ENCODE measurements around the gene FOXO1.

- no peak for TF ChIP-seq EZH2 (IDR thresholded peaks at IDR 0.05; ENCODE audit: low read length, missing control alignments)
- TF ChIP-seq CTCF (conservative IDR thresholded peaks at IDR 0.05 in 1 of 2, IDR thresholded peaks at IDR 0.05 in 1 of 2; ENCODE audit: low read depth in 1 of 2, low read length in 2 of 2): no peak
Measured at GRCh38 chr13:40539576-40540327, 126.7 kb downstream of the FOXO1 start.
